GM18507 (cell line): ENCODE measurements around the gene TMEM240.
"Not testable (repeated sequence)": the region's sequence is repeated elsewhere in the genome, so short reads cannot be mapped to it uniquely, and the experiment has no call there.

Experiments used
- DNase-seq: peaks from one replicate; pipeline ENCODE4 v3.0.0; 2011; ENCODE audit warnings: low read depth; ENCODE audit not compliant: insufficient read length; ENCODE audit errors: extremely low spot score
- FAIRE-seq: peaks from 2 replicates; lab custom pipeline; 2011; peaks lifted over from hg19 to GRCh38; lab: Jason Lieb, UNC

Gene TMEM240

DNA sequence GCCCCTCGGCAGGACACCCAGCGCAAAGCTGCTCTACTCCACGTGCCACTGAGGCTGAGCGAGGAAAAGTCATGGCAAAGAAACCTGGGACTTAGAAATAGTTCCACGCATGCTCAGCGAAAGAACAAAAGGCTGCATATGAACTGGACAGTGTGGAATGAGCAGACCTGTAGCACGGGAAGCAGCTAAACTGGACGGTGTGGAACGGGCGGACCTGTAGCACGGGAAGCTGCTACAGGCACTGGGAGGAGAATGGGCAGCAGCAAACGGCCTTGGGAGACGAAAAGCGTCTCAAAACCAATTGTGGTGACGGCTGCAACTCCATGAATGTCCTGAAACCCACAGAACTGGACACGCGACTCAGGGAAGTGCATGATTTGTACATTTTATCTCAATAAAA lies 18.6 kb upstream of the TMEM240 start:
- FAIRE-seq, result no peak
- no peak for DNase-seq

DNA sequence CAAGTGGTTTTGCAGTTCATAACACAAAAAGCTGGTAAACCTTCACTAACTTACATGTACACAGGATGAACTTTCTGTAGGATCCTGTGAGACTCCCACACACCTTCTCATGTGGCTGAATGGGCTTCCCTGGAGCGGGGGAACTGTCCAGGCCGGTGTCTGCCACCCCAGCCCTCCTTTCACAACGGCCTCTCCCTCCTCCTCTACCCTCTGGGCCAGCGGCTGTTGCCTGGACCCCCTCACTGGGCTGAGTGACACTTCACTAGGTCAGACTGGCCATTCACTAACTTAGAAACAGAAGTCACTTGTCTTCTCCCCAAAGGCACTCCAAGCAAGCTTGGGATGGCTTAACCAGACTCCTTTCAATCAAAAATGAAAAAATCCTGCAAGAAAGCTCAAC lies 18.2 kb upstream of the TMEM240 start:
- DNase-seq, result no peak
- FAIRE-seq, result no peak

DNA sequence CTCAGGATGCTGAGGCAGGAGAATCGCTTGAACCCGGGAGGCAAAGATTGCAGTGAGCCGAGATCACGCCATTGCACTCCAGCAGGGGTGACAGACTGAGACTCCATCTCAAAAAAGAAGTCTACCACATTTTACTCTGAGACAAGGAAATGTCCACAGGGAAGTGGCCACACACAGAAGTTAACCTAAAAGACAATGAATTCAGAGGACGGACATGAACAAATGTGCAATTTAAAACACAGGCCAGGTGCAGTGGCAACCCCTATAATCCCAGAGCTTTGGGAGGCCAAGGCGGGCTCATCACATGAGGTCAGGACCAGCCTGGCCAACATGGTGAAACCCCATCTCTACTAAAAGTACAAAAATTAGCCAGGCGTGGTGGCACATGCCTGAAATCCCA lies 17.3 kb upstream of the TMEM240 start:
- DNase-seq, FAIRE-seq: not testable (repeated sequence)

DNA sequence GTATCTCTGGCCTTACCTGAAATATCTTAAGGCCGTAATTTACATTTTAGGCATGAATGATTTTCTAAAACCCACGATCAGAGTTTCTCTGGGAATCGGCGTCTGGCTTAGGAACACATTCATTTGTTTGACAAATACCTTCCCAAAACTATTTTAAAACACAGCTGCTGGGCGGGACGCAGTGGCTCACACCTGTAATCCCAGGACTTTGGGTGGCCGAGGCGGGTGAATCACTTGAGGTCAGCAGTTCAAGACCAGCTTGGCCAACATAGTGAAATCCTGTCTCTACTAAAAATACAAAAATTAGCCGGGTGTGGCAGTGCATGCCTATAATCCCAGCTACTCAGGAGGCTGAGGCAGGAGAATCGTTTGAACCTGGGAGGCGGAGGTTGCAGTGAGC lies 16.5 kb upstream of the TMEM240 start:
- FAIRE-seq, DNase-seq: not testable (repeated sequence)

DNA sequence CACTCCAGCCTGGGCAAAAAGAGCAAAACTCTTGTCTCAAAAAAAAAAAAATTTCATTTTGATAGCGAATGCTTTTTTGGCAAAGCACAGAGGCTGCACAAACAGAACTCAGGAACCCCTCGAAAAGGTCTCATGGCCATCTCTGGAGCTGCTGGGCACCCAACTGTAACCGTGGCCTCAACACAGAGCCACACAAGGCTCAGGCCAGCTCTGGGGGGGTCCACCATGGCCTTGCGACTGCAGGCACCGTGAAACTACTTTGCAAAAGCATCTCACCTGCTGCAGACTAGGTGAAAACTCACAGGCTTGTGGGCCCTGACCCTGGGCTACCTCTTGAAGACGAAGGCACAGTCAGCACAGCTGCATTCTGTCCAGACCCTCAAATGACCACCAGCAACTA lies 16.1 kb upstream of the TMEM240 start:
- FAIRE-seq, result no peak
- DNase-seq, result no peak

DNA sequence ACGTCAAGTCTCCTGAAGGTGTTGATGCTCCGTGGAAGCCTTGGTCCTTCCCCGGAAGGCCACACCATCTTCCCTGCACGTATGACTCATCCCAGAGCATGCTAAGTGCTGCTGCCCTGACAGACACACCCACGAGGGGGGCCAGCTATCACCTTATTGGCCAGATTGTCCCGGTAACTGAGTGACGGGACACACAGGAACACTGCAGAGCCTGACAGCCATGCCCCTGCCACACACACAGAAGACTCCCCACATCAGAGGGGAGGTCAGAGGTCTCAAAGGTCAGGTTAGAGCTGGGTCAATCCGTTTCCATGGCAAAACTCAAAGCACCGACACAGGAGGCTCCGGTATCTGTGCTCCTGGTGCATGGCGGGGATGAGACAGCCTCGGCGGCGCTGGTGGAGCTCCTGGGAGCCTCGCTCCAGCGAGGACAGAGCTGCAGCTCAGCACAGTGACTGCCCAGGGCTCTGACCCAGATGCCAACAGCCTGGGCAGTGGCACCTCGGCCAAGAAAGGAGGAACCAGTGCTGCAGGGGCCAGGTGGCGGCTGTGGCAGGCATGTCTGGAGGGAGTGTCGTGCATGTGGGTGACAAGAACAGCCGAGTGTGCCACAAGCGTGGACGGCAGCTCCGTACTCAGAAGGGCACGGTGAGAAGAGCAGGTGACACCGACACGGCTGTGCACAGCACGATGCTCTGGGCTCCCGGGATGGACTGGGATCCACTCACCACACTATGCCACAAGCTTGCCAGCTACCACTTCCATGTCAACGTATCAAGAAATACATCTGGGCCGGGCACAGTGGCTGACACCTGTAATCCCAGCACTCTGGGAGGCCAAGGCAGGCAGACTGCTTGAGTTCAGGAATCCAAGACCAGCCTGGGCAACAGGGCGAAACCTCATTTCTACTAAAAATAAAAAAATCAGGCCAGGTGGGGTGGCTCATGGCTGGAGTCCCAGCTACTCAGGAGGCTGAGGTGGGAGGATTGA lies 14.8 kb upstream of the TMEM240 start:
- DNase-seq, result no peak
- FAIRE-seq, result no peak

DNA sequence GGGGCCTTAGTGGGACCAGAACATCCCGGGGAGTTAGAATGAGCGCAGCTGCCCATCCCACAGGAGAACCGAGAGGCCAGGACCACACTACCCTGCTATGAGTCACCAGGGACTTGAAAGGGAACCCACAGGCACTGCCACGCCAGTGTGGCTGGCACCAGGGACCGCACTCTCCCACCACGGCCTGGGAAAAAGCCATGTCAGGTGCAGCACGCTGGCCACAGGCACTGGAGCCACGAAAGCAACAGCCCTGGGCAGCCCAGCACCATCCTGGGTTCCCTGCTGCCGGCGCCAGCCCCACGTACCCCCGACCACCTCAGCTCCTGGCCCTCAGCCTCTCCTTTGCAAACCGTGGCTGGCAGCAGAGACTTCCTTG lies 14.1 kb upstream of the TMEM240 start:
- DNase-seq, result no peak
- no peak for FAIRE-seq

DNA sequence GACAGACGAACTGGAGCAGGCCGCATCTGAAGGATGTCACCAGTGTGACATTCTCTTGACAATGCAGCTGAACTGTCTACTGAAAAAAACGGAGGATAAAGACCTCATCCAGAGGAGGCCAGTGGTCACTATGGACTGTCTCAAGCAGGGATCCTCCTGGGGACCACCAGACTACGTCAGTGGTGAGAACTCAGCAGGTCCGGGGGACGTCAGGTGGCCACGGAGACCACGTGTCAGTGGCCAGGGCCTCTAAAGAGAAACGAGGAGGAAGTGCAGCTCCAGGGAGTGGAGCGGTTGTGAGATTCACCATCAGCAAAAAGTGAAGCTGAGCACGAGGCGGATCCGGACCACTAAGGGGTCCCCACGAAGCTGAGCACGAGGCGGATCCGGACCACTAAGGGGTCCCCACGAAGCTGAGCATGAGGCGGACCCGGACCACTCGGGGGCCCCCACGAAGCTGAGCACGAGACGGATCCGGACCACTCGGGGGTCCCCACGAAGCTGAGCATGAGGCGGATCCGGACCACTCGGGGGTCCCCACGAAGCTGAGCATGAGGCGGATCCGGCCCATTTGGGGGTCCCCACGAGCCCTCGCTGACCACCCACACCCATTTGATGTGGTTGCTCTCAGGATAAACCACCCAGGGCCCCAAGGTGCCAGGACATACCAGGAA lies 13.5 kb upstream of the TMEM240 start:
- FAIRE-seq (no peak), DNase-seq (no peak)

DNA sequence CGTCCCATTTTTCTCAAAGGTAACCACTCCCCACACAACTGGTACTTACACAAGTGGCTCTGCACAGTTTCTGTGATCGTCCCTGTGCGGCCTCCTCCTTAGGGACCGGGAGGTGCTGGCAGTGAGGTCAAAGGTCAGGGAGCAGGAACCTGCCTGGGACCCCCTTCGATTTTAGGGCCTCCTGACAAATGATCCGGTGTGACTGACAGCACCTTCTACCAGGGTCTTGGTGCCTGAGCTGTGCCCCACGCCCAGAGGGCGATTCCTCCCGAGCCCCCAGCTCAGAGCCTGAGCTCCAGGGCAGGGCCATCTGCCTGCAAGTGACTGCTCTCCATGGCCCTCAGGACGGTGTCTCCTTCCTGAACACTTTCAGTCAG lies 11.8 kb upstream of the TMEM240 start:
- no peak for DNase-seq
- FAIRE-seq, result no peak

DNA sequence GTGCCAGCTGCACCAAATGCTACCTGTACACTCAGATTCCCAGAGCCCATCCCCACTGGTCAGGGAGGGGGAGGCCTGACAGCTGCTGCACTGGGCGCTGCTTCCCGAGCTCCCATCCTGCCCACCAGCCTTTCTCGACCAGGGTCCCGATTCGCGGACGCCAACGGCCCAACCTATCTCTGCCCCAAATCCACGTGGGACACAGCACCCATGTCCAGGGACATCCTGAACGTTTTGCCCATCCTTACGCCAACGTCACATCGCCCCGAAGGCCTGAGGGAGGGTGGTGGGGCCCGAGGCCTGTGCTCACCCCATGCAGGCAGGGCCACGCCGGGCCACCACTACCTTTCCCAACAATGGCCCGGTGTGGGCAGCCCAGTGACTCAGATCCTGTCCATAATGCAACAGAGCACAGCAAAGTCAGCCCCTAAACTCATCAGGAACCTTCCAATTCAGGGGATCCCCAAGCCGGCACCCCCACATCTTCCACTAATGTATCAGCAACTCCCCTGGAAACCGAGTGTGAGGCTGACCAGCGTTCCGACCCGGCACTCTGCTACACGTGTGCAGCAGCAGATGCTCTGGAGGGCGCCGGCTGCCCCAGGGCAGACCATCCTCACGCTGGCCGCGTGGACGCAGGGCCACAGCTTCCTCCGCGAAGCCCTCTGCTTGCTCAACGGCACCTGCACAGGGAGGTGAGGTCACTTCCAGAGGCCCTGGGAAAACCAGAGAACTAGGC lies 11.3 kb upstream of the TMEM240 start:
- FAIRE-seq (no peak), DNase-seq (no peak)

DNA sequence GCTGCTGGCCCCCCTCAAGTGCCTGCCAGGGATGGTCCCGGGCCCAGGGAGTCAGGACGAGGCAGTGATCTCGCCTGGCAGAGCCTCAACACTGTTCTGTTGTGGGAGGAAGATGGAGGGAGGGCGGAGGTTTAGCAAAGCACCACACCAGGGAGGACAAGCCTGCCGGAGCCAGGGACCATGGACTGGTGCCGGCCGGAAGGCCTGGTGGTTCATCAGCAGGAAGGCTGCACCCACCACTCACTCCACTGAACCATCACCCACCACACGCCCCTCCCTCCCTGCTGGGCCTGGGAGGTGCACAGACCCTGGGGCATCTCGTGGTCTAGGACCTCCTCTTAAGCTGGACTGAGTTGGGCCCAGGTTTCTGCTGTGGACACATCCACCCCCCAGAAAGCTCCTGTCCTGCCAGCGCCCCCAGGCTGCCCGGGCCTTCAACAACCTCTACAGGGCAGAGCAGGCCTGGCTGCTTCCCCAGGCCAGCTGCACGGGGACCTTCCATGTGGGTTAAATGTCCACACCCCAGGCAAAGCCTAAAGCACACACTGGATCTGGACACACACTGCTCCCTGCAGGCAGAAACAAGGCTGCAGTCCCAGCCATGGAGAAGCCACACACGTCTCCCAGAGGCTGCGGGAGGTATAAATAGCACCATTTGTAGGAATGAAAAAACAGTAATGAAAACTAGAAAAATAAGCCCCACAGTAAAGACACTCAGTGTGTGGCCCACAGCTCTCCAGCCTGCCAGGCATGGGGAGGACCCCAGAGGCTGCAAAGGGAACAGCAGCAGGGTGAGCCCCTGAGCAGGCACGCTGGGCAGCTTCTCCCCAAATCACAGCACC lies 10.4 kb upstream of the TMEM240 start:
- FAIRE-seq, result no peak
- no peak for DNase-seq

DNA sequence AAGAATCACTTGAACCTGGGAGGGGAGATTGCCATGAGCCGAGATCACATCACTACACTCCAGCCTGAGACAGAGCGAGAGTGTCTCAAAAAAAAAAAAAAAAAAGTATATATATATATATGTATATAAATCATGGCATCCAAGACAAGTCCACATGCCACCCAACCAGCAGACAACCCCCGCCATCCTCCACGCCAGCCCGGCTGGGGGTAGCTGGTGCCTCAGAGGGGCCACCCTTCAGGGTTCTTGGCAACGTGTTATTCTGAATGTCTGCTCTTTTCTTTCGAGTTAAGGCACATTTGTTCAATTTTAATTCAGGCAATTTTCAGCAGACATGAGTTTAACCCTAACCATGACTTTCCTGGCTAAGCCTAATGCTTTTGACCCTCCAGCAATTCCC lies 9.7 kb upstream of the TMEM240 start:
- DNase-seq (no peak), FAIRE-seq (no peak)

DNA sequence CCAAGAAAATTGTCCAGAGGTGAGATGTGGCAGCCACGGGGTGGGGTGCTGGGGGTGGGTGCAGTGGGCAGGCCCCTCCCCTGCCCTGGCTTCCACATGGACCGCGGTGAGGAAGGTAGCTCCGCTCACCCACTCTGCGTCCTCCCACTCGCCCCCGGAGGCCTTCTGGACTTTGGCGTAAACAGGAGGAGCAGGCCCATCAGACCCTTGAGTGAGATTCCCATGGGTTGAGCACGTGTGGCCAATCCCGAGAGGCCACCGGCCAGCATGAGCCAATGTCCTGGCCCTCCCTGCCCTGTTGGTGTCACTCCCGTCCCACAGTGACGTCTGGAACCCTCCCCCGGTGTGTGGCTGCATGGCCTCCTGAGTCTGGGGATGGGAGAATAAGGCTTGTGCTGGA lies 8.2 kb upstream of the TMEM240 start:
- FAIRE-seq (no peak), DNase-seq (no peak)

DNA sequence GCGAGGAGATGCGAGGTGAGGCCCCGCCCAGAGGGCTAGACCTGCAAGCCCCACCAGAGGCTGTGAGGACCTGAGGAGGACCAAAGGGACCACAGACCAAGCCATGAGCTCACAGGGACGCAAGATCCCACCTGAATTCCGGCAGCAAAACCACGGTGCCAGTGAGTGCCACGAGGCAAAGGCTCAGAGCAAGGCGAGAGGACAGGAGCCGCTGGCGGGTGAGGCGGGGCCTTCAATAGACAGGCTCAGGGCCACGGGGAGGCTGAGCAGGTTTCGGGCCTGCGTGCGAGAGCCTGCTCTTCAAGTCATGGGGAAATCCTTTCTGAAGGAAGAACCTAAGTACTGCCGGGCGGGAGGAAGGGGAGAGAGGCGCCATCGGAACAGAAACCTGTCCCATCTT lies 7.1 kb upstream of the TMEM240 start:
- DNase-seq, result no peak
- FAIRE-seq, result no peak

DNA sequence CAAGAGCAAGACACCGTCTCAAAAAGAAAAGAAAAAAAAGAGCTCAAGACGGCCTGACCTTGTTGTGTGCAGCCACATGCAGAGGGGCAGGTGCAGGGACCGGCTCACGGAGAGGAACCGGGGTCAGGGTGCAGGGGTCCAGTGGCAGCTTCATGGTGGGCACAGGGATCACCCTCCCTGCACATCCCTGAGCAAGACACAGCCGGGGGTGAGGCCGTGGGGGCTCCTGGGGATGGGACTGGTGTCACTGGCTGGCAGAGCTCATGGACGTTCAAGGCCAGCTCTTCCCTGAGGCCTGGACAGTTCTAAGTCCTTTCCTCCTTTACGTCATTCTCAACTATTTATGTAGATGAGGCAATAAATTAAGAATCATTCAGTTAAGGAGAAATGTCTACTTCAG lies 6.6 kb upstream of the TMEM240 start:
- no peak for FAIRE-seq
- DNase-seq, result no peak

DNA sequence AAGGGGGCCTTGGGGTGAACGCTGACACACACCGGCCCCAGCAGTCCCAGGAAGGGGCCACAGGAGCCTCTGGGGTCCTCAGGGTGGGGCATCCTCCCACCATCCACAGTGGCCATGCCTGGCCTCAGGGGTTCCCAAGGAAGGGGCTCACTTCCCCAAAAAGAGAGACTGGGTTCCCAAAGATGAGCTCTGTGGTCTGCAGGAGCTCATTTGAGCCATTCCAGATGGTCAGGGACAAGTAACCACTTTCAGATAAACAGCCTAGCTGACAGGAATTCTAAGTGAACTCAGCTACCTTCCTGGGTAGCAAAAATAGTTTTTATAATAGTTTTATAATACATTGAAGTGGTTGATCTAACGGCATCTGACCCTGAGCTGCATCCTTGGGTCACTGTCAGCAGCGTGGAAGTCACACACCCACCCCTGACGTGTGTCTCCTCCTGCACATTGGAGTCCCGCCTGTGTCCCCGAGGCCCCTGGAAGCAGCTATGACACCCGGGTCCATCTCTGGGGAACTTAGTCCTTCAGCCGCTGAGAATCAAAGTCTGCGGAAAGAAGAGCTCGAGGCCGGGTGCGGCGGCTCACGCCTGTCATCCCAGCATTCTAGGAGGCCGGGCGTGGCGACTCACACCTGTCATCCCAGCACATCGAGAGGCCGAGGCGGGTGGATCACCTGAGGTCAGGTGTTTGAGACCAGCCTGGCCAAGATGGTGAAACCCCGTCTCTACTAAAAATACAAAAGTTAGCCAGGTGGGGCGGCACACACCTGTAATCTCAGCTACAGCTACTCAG lies 5.7 kb upstream of the TMEM240 start:
- DNase-seq (no peak), FAIRE-seq (no peak)

DNA sequence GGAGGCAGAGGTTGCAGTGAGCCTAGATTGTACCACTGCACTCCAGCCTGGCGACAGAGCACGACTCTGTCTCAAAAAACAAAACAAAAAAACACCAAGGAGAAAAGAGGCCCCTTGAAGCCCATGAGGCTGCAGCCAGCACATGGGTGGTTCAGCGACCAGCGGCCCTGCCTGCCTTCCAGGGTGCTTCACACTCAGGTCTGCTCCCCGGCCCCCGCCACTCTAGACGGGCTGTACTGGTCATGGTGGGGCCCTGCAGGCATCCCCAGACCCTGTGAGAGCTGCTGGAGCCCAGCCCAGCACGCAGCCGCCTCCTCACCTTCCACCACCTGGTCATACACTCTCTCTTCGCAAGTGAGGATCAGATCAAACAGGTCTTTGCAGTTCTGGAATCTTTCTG lies 4.1 kb upstream of the TMEM240 start:
- DNase-seq, result no peak
- FAIRE-seq, result no peak

DNA sequence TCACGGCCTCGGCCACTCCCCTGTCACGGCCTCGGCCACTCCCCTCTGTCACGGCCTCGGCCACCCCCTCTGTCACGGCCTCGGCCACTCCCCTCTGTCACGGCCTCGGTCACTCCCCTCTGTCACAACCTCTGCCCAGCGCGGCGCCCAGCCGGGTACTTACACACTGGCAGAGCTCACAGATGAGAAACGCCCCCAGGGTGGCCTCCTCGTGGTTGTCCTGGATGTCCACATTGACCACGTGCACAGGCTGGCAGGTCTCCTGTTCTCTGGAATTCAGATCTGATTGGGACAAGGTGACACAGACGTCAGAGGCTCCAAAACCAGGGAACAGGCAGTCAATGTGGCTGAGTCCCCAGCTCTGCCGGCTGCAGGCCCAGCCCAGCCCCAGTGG lies 3.3 kb upstream of the TMEM240 start:
- no peak for DNase-seq
- no peak for FAIRE-seq
